WTC11 (cell line): ENCODE results near the gene NOM1. TPM values are rescaled to one million over a fixed set of nuclear protein-coding genes. Genes with fewer than 3 reads are reported as not detected.

Source experiments
- ATAC-seq: fragments of 200-7000 bp; cut with Tn5 transposase; 2 replicates; pipeline ENCODE4 v1.10.0; 2021; ENCODE audit warnings: mild to moderate bottlenecking, moderate library complexity
- CTCF ChIA-PET: fragments of 300-600 bp; sonication (Branson Sonifier 250); formaldehyde crosslinking; loops from one replicate; lab custom pipeline; 2021; ENCODE audit warnings: antibody characterized with exemption; lab: Charles Lee
- POLR2A ChIA-PET: fragments of 350-600 bp; sonication (Branson Sonifier 250); formaldehyde crosslinking; loops from one replicate; lab custom pipeline; 2021; ENCODE audit warnings: antibody characterized with exemption; lab: Charles Lee
- DNase-seq: peaks from one replicate; pipeline ENCODE4 v3.0.0; 2021; ENCODE audit warnings: low spot score
- H3K27ac Mint-ChIP-seq: 2 replicates; pipeline ENCODE4 v1.8.0; 2021; ENCODE audit warnings: mixed read lengths
- H3K27me3 Mint-ChIP-seq: 2 replicates; pipeline ENCODE4 v1.8.0; 2021; ENCODE audit warnings: low read depth, mild to moderate bottlenecking, moderate library complexity, mixed read lengths
- H3K36me3 Mint-ChIP-seq: 2 replicates; pipeline ENCODE4 v1.8.0; 2021; ENCODE audit warnings: mixed read lengths
- H3K4me1 Mint-ChIP-seq: 2 replicates; pipeline ENCODE4 v1.8.0; 2022; ENCODE audit warnings: mixed read lengths
- H3K4me3 Mint-ChIP-seq: 2 replicates; pipeline ENCODE4 v1.8.0; 2021; ENCODE audit warnings: mild to moderate bottlenecking, moderate library complexity, mixed read lengths
- H3K9me3 Mint-ChIP-seq: 2 replicates; pipeline ENCODE4 v1.8.0; 2021; ENCODE audit warnings: mixed read lengths
- AFF4 ChIP-seq: sonication (generic); formaldehyde crosslinking; IDR thresholded peaks from 2 replicates; pipeline ENCODE4 v1.8.1; 2023; ENCODE audit warnings: mild to moderate bottlenecking, missing genetic modification reagents, borderline replicate concordance
- CDX4 ChIP-seq: fragments of 250-450 bp; sonication (Bioruptor Pico); IDR thresholded peaks from 2 replicates; pipeline ENCODE4 v1.9.0; 2021; ENCODE audit warnings: moderate library complexity, mild to moderate bottlenecking, inconsistent platforms, borderline replicate concordance
- ELF4 ChIP-seq: sonication (generic); formaldehyde crosslinking; IDR thresholded peaks from 2 replicates; pipeline ENCODE4 v1.8.1; 2022; ENCODE audit warnings: low read depth, mild to moderate bottlenecking, moderate library complexity, missing genetic modification reagents
- ERG ChIP-seq: fragments of 250-450 bp; sonication (Bioruptor Pico); IDR thresholded peaks from 2 replicates; pipeline ENCODE4 v1.8.0; 2021; ENCODE audit warnings: mild to moderate bottlenecking
- ETV6 ChIP-seq: sonication (generic); formaldehyde crosslinking; IDR thresholded peaks from 2 replicates; pipeline ENCODE4 v1.8.1; 2022; ENCODE audit warnings: mild to moderate bottlenecking, missing genetic modification reagents
- GRHL2 ChIP-seq: fragments of 250-450 bp; sonication (Bioruptor Pico); IDR thresholded peaks from 2 replicates; pipeline ENCODE4 v1.8.0; 2022; ENCODE audit warnings: mild to moderate bottlenecking, moderate library complexity; ENCODE audit not compliant: insufficient replicate concordance, severe bottlenecking
- NR2C2 ChIP-seq: sonication (generic); formaldehyde crosslinking; IDR thresholded peaks from 2 replicates; pipeline ENCODE4 v1.8.0; 2022; ENCODE audit warnings: mild to moderate bottlenecking, missing genetic modification reagents
- NR3C1 ChIP-seq: sonication (generic); formaldehyde crosslinking; conservative IDR thresholded peaks from 2 replicates; pipeline ENCODE4 v1.8.1; 2023; ENCODE audit warnings: low read depth, mild to moderate bottlenecking, missing genetic modification reagents
- RELA ChIP-seq: sonication (generic); formaldehyde crosslinking; IDR thresholded peaks from 2 replicates; pipeline ENCODE4 v1.8.1; 2022; ENCODE audit warnings: missing genetic modification reagents, mild to moderate bottlenecking, borderline replicate concordance
- SMAD3 ChIP-seq: sonication (generic); formaldehyde crosslinking; IDR thresholded peaks from 2 replicates; pipeline ENCODE4 v1.8.0; 2022; ENCODE audit warnings: missing genetic modification reagents, mild to moderate bottlenecking, borderline replicate concordance
- SP1 ChIP-seq: sonication (generic); formaldehyde crosslinking; conservative IDR thresholded peaks from 2 replicates; pipeline ENCODE4 v1.8.1; 2022; ENCODE audit warnings: missing genetic modification reagents
- TP53 ChIP-seq: sonication (generic); formaldehyde crosslinking; IDR thresholded peaks from 2 replicates; pipeline ENCODE4 v1.8.1; 2023; ENCODE audit warnings: mild to moderate bottlenecking, missing genetic modification reagents
- USF1 ChIP-seq: sonication (generic); formaldehyde crosslinking; IDR thresholded peaks from 2 replicates; pipeline ENCODE4 v1.8.0; 2022; ENCODE audit warnings: mild to moderate bottlenecking, missing genetic modification reagents
- USF2 ChIP-seq: sonication (generic); formaldehyde crosslinking; IDR thresholded peaks from 2 replicates; pipeline ENCODE4 v1.8.1; 2023; ENCODE audit warnings: mild to moderate bottlenecking, missing genetic modification reagents, moderate library complexity
- ZNF121 ChIP-seq: sonication (generic); formaldehyde crosslinking; IDR thresholded peaks from 2 replicates; pipeline ENCODE4 v1.8.0; 2023; ENCODE audit warnings: missing genetic modification reagents
- ZNF138 ChIP-seq: sonication (generic); formaldehyde crosslinking; conservative IDR thresholded peaks from 2 replicates; pipeline ENCODE4 v1.8.1; 2022; ENCODE audit warnings: mild to moderate bottlenecking, moderate library complexity, missing genetic modification reagents
- ZNF425 ChIP-seq: fragments of 250-450 bp; sonication (Bioruptor Pico); conservative IDR thresholded peaks from 2 replicates; pipeline ENCODE4 v1.9.0; 2021; ENCODE audit warnings: mild to moderate bottlenecking
- total RNA-seq: library from RNA; stranded (reverse); gene quantifications from 3 replicates; pipeline ENCODE4 v1.2.3, GENCODE V29; 2021

NOM1 gene
- total RNA-seq, 1 experiment from 2014 or later, result 38.5 TPM

GRCh38 chr7:156918635-156919034 is 30.9 kb upstream of the NOM1 start:
- TF ChIP-seq ZNF121 (CRISPR knock-in tag) (no peak), SP1 (CRISPR knock-in tag) (no peak), SMAD3 (no peak), AFF4 (CRISPR knock-in tag) (no peak)
- Mint-ChIP-seq H3K27me3 (no peaks in the 10 kb centered on the region), H3K27ac (no peak overlapping the region), H3K36me3 (peaks cover 12% of the 10 kb centered on the region), H3K9me3 (peaks cover 26% of the 10 kb centered on the region), H3K4me1 (no peaks in the 10 kb centered on the region), H3K4me3 (no peak overlapping the region)
- ATAC-seq (no peak), DNase-seq (no peak)
- ChIA-PET CTCF (no interaction called here), POLR2A (no interaction called here)

- Mint-ChIP-seq H3K4me1 (no peaks in the 10 kb centered on the region), H3K9me3 (peaks cover 20% of the 10 kb centered on the region), H3K4me3 (no peak overlapping the region), H3K27ac (no peak overlapping the region), H3K27me3 (no peaks in the 10 kb centered on the region), H3K36me3 (peaks cover 8% of the 10 kb centered on the region)
- DNase-seq, result no peak
- TF ChIP-seq USF1 (CRISPR knock-in tag) (no peak), TP53 (no peak), ZNF121 (CRISPR knock-in tag) (no peak), NR3C1 (CRISPR knock-in tag) (no peak), GRHL2 (CRISPR knock-in tag) (no peak), AFF4 (CRISPR knock-in tag) (no peak), ETV6 (CRISPR knock-in tag) (no peak)
- POLR2A ChIA-PET, result no interaction called here
- ATAC-seq, result no peak
- CTCF ChIA-PET, result no interaction called here
These were observed 30.3 kb upstream of the NOM1 start for GRCh38 chr7:156919132-156919713.

- Mint-ChIP-seq H3K36me3 (peaks cover 8% of the 10 kb centered on the region), H3K27me3 (no peaks in the 10 kb centered on the region), H3K4me3 (no peak overlapping the region), H3K27ac (no peak overlapping the region), H3K9me3 (peaks cover 20% of the 10 kb centered on the region), H3K4me1 (no peaks in the 10 kb centered on the region)
- ChIA-PET CTCF (no interaction called here), POLR2A (no interaction called here)
- DNase-seq, result no peak
- no peak for ATAC-seq
- TF ChIP-seq CDX4 (CRISPR knock-in tag) (no peak), NR2C2 (CRISPR knock-in tag) (no peak), USF1 (CRISPR knock-in tag) (no peak), USF2 (CRISPR knock-in tag) (no peak), ZNF138 (no peak), ZNF425 (no peak), ERG (CRISPR knock-in tag) (no peak), RELA (CRISPR knock-in tag) (no peak), ELF4 (CRISPR knock-in tag) (no peak)
These were observed 29.4 kb upstream of the NOM1 start for GRCh38 chr7:156920076-156920475.
